Left colon (tissue), 2 donors: ENCODE results near the gene MORN5. TPM values are rescaled to one million over a fixed set of nuclear protein-coding genes. Genes with fewer than 3 reads are reported as not detected.

Source experiments
- ATAC-seq: fragments of 200-7000 bp; cut with Tn5 transposase; one replicate; pipeline ENCODE4 v1.9.1; 2020; ENCODE audit warnings: mild to moderate bottlenecking, moderate library complexity
- DNase-seq, 2 donors: peaks; one replicate each; pipeline ENCODE4 v3.0.0-alpha.2; 2020
- intact Hi-C, 2 donors: fragments of 100-400 bp; cut with DNase I in 1 of 2; cut with micrococcal nuclease in 1 of 2; formaldehyde crosslinking; loops; one replicate each; pipeline versions ENCODE4 v1.11.2 to v1.14.0; 2022; cut with DNase I, micrococcal nuclease
- microRNA-seq, 2 donors: library from miRNA; unstranded; fragments of <30 nt; microRNA quantifications; one replicate each; pipeline versions ENCODE4 v1.1.0 to v1.2.0, GENCODE V29; 2020
- total RNA-seq, 2 donors: library from RNA; stranded (reverse); fragmentation: NEBNext Ultra II Directional; extraction: Animal tissue kit (Norgen Biotek cat#: 25700); gene quantifications; one replicate each; pipeline ENCODE4 v1.2.1, GENCODE V29; 2021
- donor health status: DM: no; HTN: no; CAD: no.
- donor health status: DM: yes; HTN: yes; CAD: no.

The MORN5 gene
- total RNA-seq, 2 donors from 2014 or later, result 4.0 TPM; not detected in 1

- no peak for ATAC-seq
- intact Hi-C loops, result no loop called here
- DNase-seq, result no peak
These were observed 87.0 kb downstream of the MORN5 start for GRCh38 chr9:122246666-122247065.

GRCh38 chr9:122248448-122248865 is 88.7 kb downstream of the MORN5 start:
- DNase-seq (no peak), ATAC-seq (no peak)
- intact Hi-C loops, result no loop called here

Small RNA genes within 50 kb of the gene (microRNA-seq; reads per million reads assigned to microRNA genes)
- 0 reads per million in 2 donors for gene MIR4478

Other genes with a start within 250 kb of the MORN5 start
- gene TTLL11, start 66.6 kb upstream of the MORN5 start, total RNA-seq, result 1 to 10 TPM; 5.9 to 6.6 TPM
- gene NDUFA8, start 129 bp upstream of the MORN5 start, total RNA-seq, result 10 to 100 TPM; 75.3 to 78.9 TPM
- 1 to 10 TPM; 1.6 to 2.1 TPM for gene LHX6, start 69.0 kb downstream of the MORN5 start, total RNA-seq
- 10 to 100 TPM; 15.7 to 18.1 TPM for gene RBM18, start 104.9 kb downstream of the MORN5 start, total RNA-seq
- 10 to 100 TPM; 48.0 to 62.7 TPM for gene MRRF, start 105.0 kb downstream of the MORN5 start, total RNA-seq
- 10 to 100 TPM in 1 of 2 donors, 1 to 10 TPM in 1; 7.8 to 25.4 TPM for gene PTGS1, start 211.1 kb downstream of the MORN5 start, total RNA-seq